Posterior cingulate gyrus (tissue), 11 donors: Measurements from ENCODE around the gene SHC3.
A peak's percentile ranks its signal among the peaks of the same experiment; 100 is the strongest.

Source experiments
- DNase-seq, 10 donors: peaks; one replicate each; pipeline versions ENCODE4 v3.0.0 to v3.0.0-alpha.2; 2020 to 2021; ENCODE audit warnings: mixed read lengths in 3 of 10
- intact Hi-C: fragments of 100-400 bp; cut with DNase I; formaldehyde crosslinking; loops from one replicate; pipeline ENCODE4 v1.15.1; 2023

SHC3 gene

DNA sequence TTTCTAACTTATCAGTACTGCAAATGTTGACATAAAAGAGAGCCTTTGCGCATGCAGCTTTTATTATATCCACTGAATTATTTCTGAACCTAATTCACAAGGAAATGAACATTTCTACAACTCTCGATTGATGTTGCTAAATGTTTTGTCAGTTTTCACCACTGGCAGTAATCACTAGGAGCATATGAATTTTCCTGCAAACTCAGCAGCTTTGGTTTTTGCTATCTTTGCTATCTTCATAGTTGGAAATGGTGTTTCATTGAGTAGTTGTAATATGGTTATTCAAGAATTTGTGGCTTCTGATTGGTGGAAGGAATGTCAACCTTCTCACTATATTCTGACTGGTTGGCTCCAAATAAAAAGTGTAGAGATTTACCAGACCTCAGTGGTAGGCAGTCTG is 8.9 kb upstream of the SHC3 start:
- intact Hi-C loops, result loop anchor here (10.0 kb wide), 1 partner anchor 97 kb away; no protein-coding TSS in a partner anchor
- no peak for DNase-seq

DNA sequence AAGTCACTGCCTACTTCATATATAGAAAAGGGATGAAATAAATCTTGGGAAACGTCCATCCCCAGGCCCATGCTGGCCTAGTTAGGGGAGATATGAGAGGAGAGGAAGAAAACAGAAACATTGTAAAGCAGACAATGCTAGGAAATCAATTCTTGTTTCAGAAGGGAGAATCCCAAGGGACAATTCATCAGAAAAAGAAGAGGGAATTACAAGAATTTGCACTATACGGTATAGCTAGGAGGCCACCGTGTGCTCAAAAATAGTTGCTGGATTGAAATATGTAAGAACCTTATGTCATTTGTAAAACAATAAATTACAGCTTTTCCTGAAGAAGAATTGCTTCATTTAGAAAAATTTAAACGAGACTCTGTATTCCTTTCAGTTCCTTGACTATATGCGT is 8.3 kb upstream of the SHC3 start:
- intact Hi-C loops, result loop anchor here (10.0 kb wide), 1 partner anchor 98 kb away; no protein-coding TSS in a partner anchor
- DNase-seq, result no peak

- no peak for DNase-seq
- intact Hi-C loops, result loop anchor here (10.0 kb wide), 1 partner anchor 99 kb away; no protein-coding TSS in a partner anchor
Observed at GRCh38 chr9:89185980-89186379, 7.4 kb upstream of the SHC3 start.

GRCh38 chr9:89183146-89183545 is 4.5 kb upstream of the SHC3 start:
- intact Hi-C loops, result loop anchor here (10.0 kb wide), 1 partner anchor 102 kb away; no protein-coding TSS in a partner anchor
- no peak for DNase-seq

DNA sequence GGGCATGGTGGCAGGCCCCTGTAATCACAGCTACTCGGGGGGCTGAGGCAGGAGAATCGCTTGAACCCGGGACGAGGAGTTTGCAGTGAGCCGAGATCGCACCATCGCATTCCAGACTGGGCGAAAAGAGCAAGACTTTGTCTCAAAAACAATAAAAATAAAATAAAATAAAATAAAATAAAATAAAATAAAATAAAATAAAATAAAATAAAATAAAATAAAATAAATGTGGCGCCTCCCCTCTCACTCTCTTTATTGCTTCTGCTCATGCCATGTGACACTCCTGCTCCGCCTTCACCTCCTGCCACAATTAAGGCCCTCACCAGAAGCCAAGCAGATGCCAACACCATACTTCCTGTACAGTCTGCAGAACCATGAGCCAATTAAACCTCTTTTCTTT is 3.8 kb upstream of the SHC3 start:
- DNase-seq, result peak in 1 of 10 donors; percentile 31
- intact Hi-C loops, result loop anchor here (10.0 kb wide), 1 partner anchor 102 kb away; no protein-coding TSS in a partner anchor

DNA sequence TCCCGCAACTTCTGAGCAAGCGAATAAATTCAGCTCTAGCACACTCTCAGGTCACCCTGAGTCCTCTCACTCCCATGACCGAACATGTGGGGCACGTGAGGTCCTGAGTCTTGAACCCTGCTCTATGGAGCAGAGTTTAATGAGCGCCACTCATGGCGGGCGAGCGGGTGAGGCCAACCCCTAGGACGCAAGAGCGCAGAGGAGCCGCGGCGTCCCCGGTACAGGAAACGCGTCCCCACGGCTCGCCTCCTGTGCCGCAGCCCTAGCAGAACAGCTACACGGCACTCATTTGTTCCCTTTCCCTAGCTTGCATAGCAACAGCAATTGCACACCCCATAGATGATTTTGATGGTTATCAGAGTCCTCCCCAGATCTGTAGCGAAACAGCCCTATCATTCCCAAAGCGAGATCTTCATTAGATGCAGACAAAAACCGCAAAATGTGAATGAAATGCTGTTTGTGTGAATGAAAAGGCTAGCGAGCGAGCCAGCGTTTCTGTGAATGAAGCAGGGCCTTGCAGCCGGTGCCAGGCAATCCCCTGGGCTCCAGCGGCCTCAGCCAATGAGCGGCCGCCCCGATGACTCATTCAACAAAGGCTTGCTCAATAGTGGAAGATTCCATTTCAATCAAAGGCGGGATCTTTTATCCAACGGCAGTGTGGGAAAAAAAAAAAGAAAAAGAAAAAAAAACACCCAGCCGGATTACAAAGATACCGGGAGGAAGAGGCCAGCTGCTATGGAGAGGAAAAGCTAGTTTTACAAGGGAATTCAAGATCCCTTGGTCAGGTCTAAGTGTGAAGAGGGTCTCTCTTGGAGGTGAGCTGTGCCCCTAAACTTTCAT is 1.5 kb upstream of the SHC3 start:
- peak; percentile 84 to 99 (median 93) for DNase-seq
- intact Hi-C loops, result loop anchor here (10.0 kb wide), 2 partner anchors 105 to 135 kb away; partner anchors contain the start of genes CKS2 and SECISBP2

- intact Hi-C loops, result loop anchor here (10.0 kb wide), 1 partner anchor 135 kb away; the partner anchor contains the start of genes CKS2 and SECISBP2
- DNase-seq, result no peak
Observed at GRCh38 chr9:89179540-89179894, 899 bp upstream of the SHC3 start.

DNA sequence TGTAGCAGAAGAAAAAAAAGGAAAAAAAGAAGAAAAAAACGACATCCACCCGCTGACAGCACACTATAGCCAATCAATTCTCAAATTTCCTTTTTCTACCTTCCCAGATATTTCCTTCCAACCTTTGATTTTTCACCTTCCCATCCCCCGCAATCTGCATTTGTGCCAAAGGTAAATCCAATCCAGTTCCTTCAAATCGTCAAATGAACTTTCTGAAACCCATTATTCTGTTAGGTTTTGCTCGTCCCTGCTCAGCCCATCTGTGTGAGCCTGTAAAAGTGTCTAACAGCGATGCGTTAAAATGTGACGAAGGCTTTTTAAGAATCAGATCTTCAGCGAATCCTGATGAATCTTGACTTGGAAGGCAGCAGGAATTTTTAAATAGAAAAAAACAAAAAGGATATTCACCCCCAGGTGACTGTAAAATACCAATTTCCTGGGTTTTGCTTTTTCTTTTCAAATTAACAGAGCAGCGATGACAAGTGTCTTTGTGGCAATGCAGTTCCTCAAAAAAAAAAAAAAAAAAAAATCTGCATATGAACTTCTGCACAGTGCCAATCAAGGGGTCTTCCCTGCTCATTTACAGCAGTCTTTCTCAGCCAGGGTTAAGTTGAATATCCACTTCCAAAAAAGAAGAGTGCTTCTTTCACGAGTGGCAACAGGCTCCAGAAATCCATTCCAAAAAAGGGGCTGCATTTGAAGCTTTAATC is 367 bp upstream of the SHC3 start:
- intact Hi-C loops, result loop anchor here (10.0 kb wide), 1 partner anchor 136 kb away; the partner anchor contains the start of genes CKS2 and SECISBP2

DNA sequence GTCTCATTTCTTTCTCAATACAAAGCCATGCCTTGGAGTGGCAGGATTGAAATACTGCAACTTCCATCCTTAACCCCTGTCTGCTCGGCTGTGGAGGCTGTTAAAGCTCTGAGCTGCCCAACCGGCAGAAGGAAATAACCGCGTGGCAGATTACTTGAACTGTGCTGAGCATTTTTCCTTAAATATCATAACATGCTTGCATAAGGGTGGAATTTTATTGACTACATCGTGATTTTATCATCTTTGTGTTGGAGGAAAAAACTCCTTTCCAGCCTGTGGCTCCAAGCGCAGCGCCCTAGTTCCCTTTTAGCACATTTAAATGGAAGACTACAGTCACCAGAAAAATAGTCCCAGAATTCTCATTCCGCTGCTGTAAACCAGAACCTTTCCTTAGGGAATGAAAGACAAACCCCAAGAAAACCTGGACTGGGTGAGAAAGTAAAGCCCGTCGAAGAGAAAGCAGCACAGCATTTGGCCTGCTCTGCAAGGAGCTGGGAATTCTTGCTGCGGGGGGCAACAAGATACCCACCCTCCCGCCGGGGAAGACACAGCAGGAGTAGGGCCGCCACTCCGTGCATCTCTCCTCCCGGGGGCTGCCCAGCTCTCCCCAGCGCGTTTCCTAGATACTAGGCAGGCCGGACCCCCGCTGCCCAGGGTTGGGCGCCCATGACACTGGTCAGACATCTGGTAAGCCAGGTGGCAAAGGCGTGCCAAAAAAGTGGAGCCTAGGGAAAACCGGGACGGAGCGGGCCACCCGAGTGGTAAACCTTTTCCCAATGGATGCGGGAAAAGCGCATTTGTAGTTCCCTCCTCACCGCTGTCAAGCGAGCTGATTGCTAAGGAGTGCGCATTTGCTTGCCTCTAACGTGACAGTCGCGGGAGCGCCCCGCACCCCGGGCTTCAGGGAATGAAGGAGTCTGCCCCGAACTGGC is 1.3 kb downstream of the SHC3 start:
- peak in 5 of 10 donors; percentile 41 to 91 (median 79) for DNase-seq
- intact Hi-C loops, result loop anchor here (10.0 kb wide), 1 partner anchor 138 kb away; the partner anchor contains the start of genes CKS2 and SECISBP2

More for the DNA sequence above, 367 bp upstream of the SHC3 start:
- no peak for DNase-seq

GRCh38 chr9:89175828-89176261 is 2.8 kb downstream of the SHC3 start:
- DNase-seq, result peak in 2 of 10 donors; percentile 26 to 45
- intact Hi-C loops, result loop anchor here (10.0 kb wide), 1 partner anchor 139 kb away; the partner anchor contains the start of genes CKS2 and SECISBP2

DNA sequence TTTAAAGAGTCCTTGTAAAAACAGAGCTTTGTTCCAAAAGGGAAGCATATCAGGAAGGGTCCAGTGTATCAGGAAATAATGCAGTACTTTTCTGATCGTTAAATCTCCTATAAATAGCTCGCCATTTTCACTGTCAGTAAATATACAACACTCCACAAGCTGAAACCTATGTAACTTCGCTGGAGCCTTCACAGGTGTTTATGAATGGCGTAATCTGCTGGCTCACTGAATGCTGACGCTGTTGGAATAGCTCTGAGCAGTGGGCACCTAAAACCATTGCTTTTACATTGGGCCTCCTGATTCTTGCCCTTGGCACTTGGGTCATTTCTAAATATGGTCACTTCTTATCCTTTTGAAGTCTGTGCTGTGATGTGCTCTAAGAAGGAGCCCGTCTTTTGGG is 4.3 kb downstream of the SHC3 start:
- intact Hi-C loops, result loop anchor here (10.0 kb wide), 1 partner anchor 141 kb away; the partner anchor contains the start of genes CKS2 and SECISBP2
- no peak for DNase-seq

DNA sequence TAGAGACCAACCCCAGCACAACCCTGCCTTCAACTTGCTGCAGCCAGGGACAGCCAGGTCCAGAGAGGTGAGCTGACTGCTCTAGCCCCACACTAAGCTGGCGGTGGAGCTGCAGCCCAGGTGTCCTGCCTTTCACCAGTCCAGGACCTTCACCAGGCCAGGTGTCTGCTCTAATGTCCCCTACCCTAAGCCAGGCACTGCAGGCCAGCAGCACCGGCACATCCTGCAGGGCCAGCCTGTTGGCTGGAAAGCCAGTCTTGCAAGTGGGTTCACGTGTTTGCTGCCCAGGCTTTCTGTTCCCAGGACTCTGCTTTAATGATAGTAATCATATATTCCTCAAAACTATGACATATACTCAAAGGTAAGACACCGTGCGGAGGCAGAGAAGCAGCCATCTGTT is 5.5 kb downstream of the SHC3 start:
- peak in 3 of 10 donors; percentile 67 to 84 (median 70) for DNase-seq
- intact Hi-C loops, result loop anchor here (10.0 kb wide), 1 partner anchor 142 kb away; the partner anchor contains the start of genes CKS2 and SECISBP2

DNA sequence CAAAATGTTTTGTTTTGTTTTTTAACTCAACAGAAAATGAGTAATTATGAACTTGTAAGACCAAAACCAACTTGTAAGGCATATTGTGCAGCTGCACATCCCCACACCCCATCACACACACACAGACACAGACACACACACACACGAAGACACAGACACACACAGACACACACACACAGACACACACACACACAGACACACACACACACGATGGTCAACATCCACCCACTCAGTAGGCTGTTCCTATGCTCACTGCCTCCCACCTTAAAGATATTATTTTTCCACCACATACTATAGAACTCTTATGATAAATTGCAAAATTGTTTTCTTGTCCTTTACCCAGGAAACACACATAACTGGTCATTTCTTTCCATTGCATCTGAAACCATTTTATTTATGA is 6.2 kb downstream of the SHC3 start:
- intact Hi-C loops, result loop anchor here (10.0 kb wide), 1 partner anchor 142 kb away; the partner anchor contains the start of genes CKS2 and SECISBP2
- DNase-seq, result no peak

DNA sequence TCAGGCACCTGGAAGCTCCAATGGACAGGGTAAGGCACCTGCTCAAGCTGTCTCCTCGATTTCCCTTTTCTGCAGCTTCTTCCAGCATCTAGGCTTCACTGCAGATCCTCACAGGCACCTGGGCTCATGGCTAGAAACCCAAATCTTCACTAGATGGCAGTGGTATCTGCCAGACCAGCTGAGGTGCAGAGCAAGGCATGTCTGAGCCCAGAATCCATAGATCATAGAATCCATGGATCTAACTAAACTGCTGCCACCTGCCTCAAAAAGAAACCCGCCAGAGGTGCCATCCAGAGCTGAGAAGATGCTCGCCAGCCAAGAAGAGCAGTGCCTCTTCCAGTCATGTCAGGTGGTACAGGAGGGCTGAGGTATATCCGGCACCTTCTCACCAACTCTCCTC is 6.9 kb downstream of the SHC3 start:
- intact Hi-C loops, result loop anchor here (10.0 kb wide), 1 partner anchor 143 kb away; the partner anchor contains the start of genes CKS2 and SECISBP2
- peak in 4 of 10 donors; percentile 25 to 89 (median 52) for DNase-seq

GRCh38 chr9:89171231-89171630 is 7.4 kb downstream of the SHC3 start:
- intact Hi-C loops, result loop anchor here (10.0 kb wide), 1 partner anchor 144 kb away; the partner anchor contains the start of genes CKS2 and SECISBP2
- no peak for DNase-seq

GRCh38 chr9:89168901-89169813 is 9.5 kb downstream of the SHC3 start:
- intact Hi-C loops, result no loop called here
- DNase-seq, result peak in 1 of 10 donors; percentile 29

DNA sequence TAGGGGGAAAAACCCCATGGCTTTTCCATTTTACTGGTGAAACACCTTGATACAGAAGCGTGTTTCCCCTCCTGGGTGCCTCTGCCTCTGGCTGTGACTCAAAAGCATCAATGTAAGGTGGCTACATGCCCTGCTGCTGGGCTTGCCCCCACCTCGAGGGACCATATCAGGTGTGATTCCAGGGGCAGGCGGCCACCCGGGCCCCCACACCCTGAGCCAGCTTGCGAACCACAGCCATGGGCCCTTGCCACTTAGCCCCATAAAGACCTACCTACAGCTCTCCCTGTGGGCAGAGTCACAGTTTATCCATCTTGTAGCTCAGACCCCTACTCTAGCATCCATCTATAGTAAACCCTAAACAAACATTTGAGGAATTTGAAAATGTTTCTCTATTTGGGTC is 10.8 kb downstream of the SHC3 start:
- intact Hi-C loops, result no loop called here
- DNase-seq, result peak in 1 of 10 donors; percentile 51

- intact Hi-C loops, result no loop called here
- DNase-seq, result no peak
Observed at GRCh38 chr9:89166852-89167251, 11.8 kb downstream of the SHC3 start.
